NCI-H2196 treated with DMSO at 0.1 percent for 48 hours (cell line): Measurements from ENCODE around the gene UACA.
"Not testable (repeated sequence)": the region's sequence is repeated elsewhere in the genome, so short reads cannot be mapped to it uniquely, and the experiment has no call there.

Experiments
- DNase-seq: peaks from one replicate; lab custom pipeline; 2025; ENCODE audit not compliant: unreplicated experiment; lab: John Stamatoyannopoulos, UW

UACA gene

GRCh38 chr15:70672081-70672480 lies 91.3 kb downstream of the UACA start:
- no peak for DNase-seq

DNA sequence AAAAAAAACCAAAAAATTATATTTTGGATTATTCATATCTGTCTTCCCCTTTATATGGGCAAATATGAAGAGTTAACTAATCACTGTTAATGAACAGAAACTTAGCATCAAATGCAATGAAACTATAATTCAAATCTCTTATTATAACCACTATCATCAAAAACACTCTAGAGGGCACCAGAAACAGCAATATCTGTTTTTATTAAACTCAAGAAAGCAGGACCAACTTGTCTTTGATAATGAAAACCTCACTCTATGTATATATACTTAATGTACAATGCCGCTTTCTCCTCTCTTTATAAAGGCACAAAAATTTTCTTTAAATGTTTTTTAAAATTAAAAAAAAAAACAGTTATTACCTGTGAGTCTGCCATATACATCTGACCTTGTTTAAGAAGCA lies 92.7 kb downstream of the UACA start:
- DNase-seq, result no peak

DNA sequence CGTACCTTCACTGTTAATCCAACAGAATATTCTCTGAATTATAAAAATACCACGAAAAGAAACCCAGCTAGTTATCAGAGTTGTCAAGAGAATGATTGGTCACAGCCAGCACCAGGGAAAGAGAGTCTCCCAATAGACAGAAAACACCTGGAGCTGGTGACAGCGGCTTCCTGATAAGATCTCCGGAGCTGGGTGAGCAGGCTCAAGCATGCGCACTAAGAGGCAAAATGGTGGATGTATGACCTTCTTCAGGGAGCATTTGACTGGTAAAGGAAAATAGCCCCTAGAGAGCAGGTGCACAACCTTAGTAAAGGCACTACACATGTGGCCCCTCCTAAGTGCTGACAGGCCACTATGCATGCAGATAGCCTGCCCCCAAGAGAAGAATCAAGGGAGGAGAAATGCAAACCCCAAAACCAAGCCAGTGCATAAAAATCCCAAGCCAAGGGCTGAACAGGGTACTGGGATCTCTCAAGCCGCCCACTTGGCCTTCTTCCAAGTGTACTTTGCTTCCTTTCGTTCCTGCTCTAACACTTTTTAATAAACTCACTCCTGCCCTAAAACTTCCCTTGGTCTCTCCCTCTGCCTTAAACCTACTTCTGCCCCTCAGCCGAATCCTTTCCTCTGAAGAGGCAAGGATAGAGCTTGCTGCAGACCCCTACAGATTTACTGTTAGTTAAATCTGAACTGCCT lies 93.2 kb downstream of the UACA start:
- DNase-seq, result no peak

DNA sequence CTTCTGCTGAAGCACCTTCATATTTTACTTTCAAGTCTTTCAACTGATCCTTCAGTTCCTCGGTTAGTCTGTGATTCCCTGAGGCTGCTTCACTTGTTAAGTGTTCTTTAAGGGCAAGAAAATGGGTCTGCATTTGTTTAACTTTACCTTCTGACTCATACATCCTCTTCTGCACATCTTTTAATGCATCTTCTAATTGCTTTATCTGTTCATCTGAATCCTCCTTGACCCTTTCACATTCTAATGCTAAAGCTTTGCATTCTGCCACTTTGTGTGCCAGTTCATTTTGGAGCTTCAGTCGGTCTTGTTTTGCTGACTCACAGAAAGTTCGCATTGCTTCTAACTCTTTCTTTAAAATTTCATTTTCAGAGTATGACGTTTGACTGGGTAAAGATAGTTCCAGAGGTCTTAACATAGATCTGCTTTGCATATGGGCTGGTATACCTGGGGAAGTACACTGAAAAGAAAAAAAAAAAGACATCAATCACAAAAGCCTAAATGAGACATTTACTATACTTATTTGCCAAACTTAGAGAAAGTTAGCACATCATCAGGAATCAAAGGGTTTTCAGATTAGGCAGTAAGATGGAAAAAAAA lies 94.3 kb downstream of the UACA start:
- DNase-seq, result no peak

GRCh38 chr15:70665599-70665998 lies 97.8 kb downstream of the UACA start:
- no peak for DNase-seq

DNA sequence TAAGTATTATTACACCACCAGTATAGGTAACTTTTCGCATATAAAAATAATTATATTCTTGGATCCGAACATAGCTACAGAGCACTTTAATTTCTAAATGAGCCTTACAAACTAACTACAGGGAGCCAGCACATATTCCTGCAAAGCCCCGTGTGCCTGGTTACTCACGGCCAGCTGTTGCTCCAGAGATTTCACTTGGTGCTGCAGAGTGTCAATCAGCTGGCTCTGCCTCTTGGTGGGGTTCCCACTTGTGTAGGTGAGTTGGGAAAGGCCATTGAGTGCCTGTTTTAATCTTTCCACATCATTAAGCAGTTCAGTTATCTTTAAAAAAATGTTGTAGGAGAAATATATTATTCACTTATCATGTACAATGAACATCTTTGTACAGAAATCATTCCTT lies 98.9 kb downstream of the UACA start:
- DNase-seq, result no peak

GRCh38 chr15:70663069-70663468 lies 100.3 kb downstream of the UACA start:
- DNase-seq, result not testable (repeated sequence)

GRCh38 chr15:70659662-70660061 lies 103.7 kb downstream of the UACA start:
- no peak for DNase-seq

- DNase-seq, result no peak
Observed at GRCh38 chr15:70658641-70659040, 104.7 kb downstream of the UACA start.

DNA sequence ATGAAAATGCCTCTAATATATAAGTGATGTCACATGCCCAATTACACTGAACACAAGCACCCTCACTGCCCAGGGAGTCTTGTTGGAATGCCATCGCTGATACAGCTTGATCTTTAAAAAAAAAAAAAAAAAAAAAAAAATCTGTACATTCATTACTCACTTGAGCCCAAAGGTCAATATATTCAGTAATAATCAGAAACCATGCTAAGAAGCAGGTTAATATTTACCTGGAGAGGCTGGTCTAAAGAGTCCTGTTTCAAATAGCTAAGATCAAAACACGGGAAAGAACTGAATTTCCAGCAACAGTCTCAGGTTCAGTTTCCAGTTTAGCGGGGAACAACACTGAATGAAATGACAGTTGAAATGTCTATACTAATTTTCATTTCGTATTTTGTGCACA lies 109.9 kb downstream of the UACA start:
- DNase-seq, result no peak

DNA sequence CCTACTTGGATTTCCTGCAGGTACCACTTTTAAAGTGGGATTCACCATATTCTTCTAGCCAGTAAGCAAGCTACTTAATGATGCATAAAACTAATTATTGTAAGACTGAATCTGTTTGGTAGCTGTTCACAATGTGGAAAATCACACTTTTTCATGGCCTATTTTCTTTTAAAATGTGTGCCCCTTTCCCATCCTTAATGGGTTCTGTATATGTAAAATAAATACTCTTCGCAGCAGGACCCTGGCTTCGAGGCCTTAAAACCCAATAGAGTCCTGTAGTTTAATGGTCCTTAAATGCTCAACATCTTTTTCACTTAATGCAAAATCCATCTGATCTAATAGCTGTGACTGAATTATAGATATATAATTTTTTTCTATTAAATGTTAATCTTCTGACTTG lies 111.0 kb downstream of the UACA start:
- DNase-seq, result no peak

GRCh38 chr15:70651303-70651845 lies 112.0 kb downstream of the UACA start:
- DNase-seq, result no peak

- DNase-seq, result no peak
Observed at GRCh38 chr15:70650567-70651302, 112.6 kb downstream of the UACA start.

GRCh38 chr15:70647396-70647795 lies 116.0 kb downstream of the UACA start:
- no peak for DNase-seq

DNA sequence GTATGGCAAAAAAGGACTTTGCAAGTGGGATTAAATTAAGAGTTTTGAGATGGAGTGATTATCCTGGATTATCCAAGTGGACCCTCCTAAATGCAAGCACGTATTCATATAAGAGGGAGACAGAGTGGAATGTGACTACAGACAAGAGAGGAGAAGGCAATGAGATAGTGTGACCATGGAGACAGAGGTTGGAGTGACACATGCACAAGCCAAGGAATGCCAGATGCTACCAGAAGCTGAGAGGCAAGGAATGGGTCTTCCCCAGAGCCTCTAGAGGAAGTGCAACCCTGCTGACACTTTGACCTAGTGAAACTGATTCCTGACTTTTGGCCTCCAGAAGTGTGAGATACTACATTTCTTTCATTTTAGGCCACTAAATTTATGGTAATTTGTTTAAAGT lies 117.2 kb downstream of the UACA start:
- no peak for DNase-seq

- DNase-seq, result no peak
Observed at GRCh38 chr15:70643783-70644125, 119.6 kb downstream of the UACA start.

DNA sequence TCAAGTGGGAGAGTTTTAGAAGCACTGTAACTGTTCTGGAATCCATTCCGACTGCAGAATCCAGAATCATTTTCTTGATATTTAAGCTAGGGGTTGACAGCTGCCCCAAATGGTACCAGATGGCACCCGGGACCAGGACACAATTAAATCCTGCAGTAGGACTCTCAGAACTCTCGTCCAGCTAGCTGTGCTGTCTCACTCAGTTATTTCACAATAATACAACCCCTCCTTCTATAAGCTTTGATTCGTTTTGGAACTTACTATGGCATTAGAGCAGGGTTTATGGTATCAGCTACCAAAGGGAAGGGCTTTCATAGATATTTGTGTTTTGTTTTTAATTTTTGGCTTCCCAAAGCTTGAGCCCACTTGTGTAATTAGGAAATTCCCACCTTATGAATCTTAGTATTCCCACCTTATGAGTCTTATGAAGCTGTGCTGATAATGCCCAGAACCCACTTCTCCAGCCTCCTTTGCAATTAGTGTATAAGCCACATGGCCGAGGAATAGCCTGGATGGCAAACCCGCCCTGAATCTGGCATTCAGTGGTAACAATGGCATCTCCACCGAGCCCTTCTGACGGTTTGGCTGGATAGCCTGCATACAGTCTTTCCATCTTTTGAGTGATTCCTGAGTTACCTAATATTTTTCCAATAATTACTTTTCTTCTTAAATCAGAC lies 120.1 kb downstream of the UACA start:
- DNase-seq, result no peak

GRCh38 chr15:70636540-70637165 lies 126.7 kb downstream of the UACA start:
- no peak for DNase-seq

DNA sequence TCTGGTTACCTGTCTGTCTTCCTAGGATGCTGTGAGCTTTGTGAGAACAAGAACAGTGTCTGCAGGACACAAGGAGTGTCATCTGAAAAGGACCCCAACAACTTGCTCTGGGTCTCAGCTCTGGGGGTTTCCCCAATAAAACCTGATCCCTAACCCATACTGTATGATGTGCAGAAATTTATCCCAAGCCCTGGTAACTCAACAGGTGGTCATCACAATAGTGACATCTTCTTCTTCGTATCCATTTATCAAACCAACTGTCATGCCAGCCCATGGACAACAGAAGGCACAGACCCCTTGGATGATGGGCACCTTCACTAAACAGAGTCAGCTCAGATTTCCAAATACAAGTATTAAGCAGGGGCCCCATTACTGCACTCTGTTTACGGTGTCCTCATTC lies 127.5 kb downstream of the UACA start:
- no peak for DNase-seq

- no peak for DNase-seq
Observed at GRCh38 chr15:70633991-70634390, 129.4 kb downstream of the UACA start.
